ENCODE measurements around the gene KCNN3. TPM values are rescaled to one million over a fixed set of nuclear protein-coding genes. Genes with fewer than 3 reads are reported as not detected.

The KCNN3 gene
- total RNA-seq, 1 experiment from 2014 or later, result 0.07 TPM

GRCh38 chr1:154880671-154881070, 10.6 kb upstream of the KCNN3 start:
- intact Hi-C loops (cut with micrococcal nuclease), result no loop called here
- no peak for DNase-seq (ENCODE audit: unreplicated experiment)
- Mint-ChIP-seq H3K4me3 (ENCODE audit: unreplicated experiment) (no peak overlapping the region), H3K27me3 (ENCODE audit: insufficient read depth, unreplicated experiment) (peaks cover 12% of the 10 kb centered on the region), H3K27ac (ENCODE audit: low read depth, unreplicated experiment) (no peak overlapping the region), H3K36me3 (ENCODE audit: insufficient read depth, unreplicated experiment) (no peaks in the 10 kb centered on the region), H3K9me3 (ENCODE audit: unreplicated experiment) (no peaks in the 10 kb centered on the region), H3K4me1 (ENCODE audit: insufficient read depth, unreplicated experiment) (peaks cover 14% of the 10 kb centered on the region)
- no TSS peak for BruUV-seq (replicated peaks)
- CTCF ChIA-PET, result interaction anchor here (1.3 to 4.4 kb wide), 6 partner anchors 16 to 217 kb away, joined by 3 to 41 read pairs (median 4); no protein-coding TSS in a partner anchor
- TF ChIP-seq CTCF (IDR thresholded peaks at IDR 0.05; ENCODE audit: unreplicated experiment), result no peak
- POLR2A ChIA-PET, result interaction anchor here (1.2 to 1.3 kb wide), 2 partner anchors 28 to 61 kb away, joined by 3 read pairs; no protein-coding TSS in a partner anchor

- no peaks in the 10 kb centered on the region for H3K36me3 Mint-ChIP-seq (ENCODE audit: insufficient read depth, unreplicated experiment)
- no TSS peak for BruUV-seq (replicated peaks)
- peaks cover 1% of the 10 kb centered on the region for H3K27me3 Mint-ChIP-seq (ENCODE audit: insufficient read depth, unreplicated experiment)
- peaks cover 14% of the 10 kb centered on the region for H3K4me1 Mint-ChIP-seq (ENCODE audit: insufficient read depth, unreplicated experiment)
- POLR2A ChIA-PET, result interaction anchor here (0.6 to 2.2 kb wide), 3 partner anchors 64 to 319 kb away, joined by 3 to 12 read pairs (median 5); no protein-coding TSS in a partner anchor
- CTCF ChIA-PET, result interaction anchor here (0.5 to 6.6 kb wide), 51 partner anchors 9 to 536 kb away, joined by 3 to 113 read pairs (median 4); partner anchors contain the start of gene CHRNB2
- no peak overlapping the region for H3K4me3 Mint-ChIP-seq (ENCODE audit: unreplicated experiment)
- DNase-seq (ENCODE audit: unreplicated experiment), result no peak
- intact Hi-C loops (cut with micrococcal nuclease), result no loop called here
- TF ChIP-seq CTCF (IDR thresholded peaks at IDR 0.05; ENCODE audit: unreplicated experiment), result no peak
- no peak overlapping the region for H3K27ac Mint-ChIP-seq (ENCODE audit: low read depth, unreplicated experiment)
- no peaks in the 10 kb centered on the region for H3K9me3 Mint-ChIP-seq (ENCODE audit: unreplicated experiment)
Measured at GRCh38 chr1:154879038-154879421, 8.9 kb upstream of the KCNN3 start.

GRCh38 chr1:154878371-154879037, 8.4 kb upstream of the KCNN3 start:
- no peaks in the 10 kb centered on the region for H3K9me3 Mint-ChIP-seq (ENCODE audit: unreplicated experiment)
- BruUV-seq (replicated peaks), result no TSS peak
- H3K27me3 Mint-ChIP-seq (ENCODE audit: insufficient read depth, unreplicated experiment), result no peaks in the 10 kb centered on the region
- intact Hi-C loops (cut with micrococcal nuclease), result loop anchor here (1.0 kb wide), 5 partner anchors 112 to 398 kb away; no protein-coding TSS in a partner anchor
- TF ChIP-seq CTCF (IDR thresholded peaks at IDR 0.05; ENCODE audit: unreplicated experiment), result peak; percentile 97
- no peaks in the 10 kb centered on the region for H3K36me3 Mint-ChIP-seq (ENCODE audit: insufficient read depth, unreplicated experiment)
- no peak overlapping the region for H3K27ac Mint-ChIP-seq (ENCODE audit: low read depth, unreplicated experiment)
- H3K4me1 Mint-ChIP-seq (ENCODE audit: insufficient read depth, unreplicated experiment), result peaks cover 14% of the 10 kb centered on the region
- CTCF ChIA-PET, result interaction anchor here (0.5 to 6.6 kb wide), 50 partner anchors 9 to 535 kb away, joined by 3 to 113 read pairs (median 4); partner anchors contain the start of gene CHRNB2
- DNase-seq (ENCODE audit: unreplicated experiment), result peak; percentile 81
- H3K4me3 Mint-ChIP-seq (ENCODE audit: unreplicated experiment), result no peak overlapping the region
- POLR2A ChIA-PET, result interaction anchor here (0.8 to 2.2 kb wide), 3 partner anchors 58 to 319 kb away, joined by 3 to 12 read pairs (median 5); partner anchors contain the start of gene PMVK

- peak; percentile 78 for DNase-seq (ENCODE audit: unreplicated experiment)
- no peak overlapping the region for H3K27ac Mint-ChIP-seq (ENCODE audit: low read depth, unreplicated experiment)
- H3K36me3 Mint-ChIP-seq (ENCODE audit: insufficient read depth, unreplicated experiment), result no peaks in the 10 kb centered on the region
- no peaks in the 10 kb centered on the region for H3K27me3 Mint-ChIP-seq (ENCODE audit: insufficient read depth, unreplicated experiment)
- no peak overlapping the region for H3K4me3 Mint-ChIP-seq (ENCODE audit: unreplicated experiment)
- no peak for TF ChIP-seq CTCF (IDR thresholded peaks at IDR 0.05; ENCODE audit: unreplicated experiment)
- no peaks in the 10 kb centered on the region for H3K9me3 Mint-ChIP-seq (ENCODE audit: unreplicated experiment)
- no TSS peak for BruUV-seq (replicated peaks)
- ChIA-PET POLR2A (no interaction called here), CTCF (interaction anchor here (0.6 to 6.6 kb wide), 17 partner anchors 9 to 420 kb away, joined by 3 to 113 read pairs (median 4); no protein-coding TSS in a partner anchor)
- peaks cover 14% of the 10 kb centered on the region for H3K4me1 Mint-ChIP-seq (ENCODE audit: insufficient read depth, unreplicated experiment)
- intact Hi-C loops (cut with micrococcal nuclease), result no loop called here
Measured at GRCh38 chr1:154877370-154877974, 7.4 kb upstream of the KCNN3 start.
